Osteoblast (primary cell): ENCODE results near the gene FTL. TPM values are rescaled to one million over a fixed set of nuclear protein-coding genes. Genes with fewer than 3 reads are reported as not detected.
A peak's percentile ranks its signal among the peaks of the same experiment; 100 is the strongest.
"Not testable (repeated sequence)": the region's sequence is repeated elsewhere in the genome, so short reads cannot be mapped to it uniquely, and the experiment has no call there.

Experiments used
- DNase-seq: peaks from one replicate; pipeline ENCODE4 v3.0.0; 2011; ENCODE audit warnings: low spot score, mixed read lengths; ENCODE audit not compliant: insufficient read length; ENCODE audit errors: missing footprints
- H2AFZ ChIP-seq: 2 replicates; pipeline ENCODE4 v1.6.0; 2011; ENCODE audit warnings: mild to moderate bottlenecking, low read length
- H3K27ac ChIP-seq: 2 replicates; pipeline ENCODE4 v1.5.1; 2011; ENCODE audit warnings: mild to moderate bottlenecking, low read depth, low read length, moderate library complexity
- H3K27me3 ChIP-seq: 2 replicates; pipeline ENCODE4 v1.6.0; 2012; ENCODE audit warnings: mild to moderate bottlenecking, control low read depth, inconsistent platforms, low read length, moderate library complexity; ENCODE audit not compliant: insufficient read depth
- H3K36me3 ChIP-seq: 2 replicates; pipeline ENCODE4 v1.5.1; 2011; ENCODE audit warnings: mild to moderate bottlenecking, low read length, control low read depth, moderate library complexity; ENCODE audit not compliant: insufficient read depth
- H3K4me1 ChIP-seq: 2 replicates; pipeline ENCODE4 v1.5.1; 2011; ENCODE audit warnings: mild to moderate bottlenecking, low read length, control low read depth, moderate library complexity; ENCODE audit not compliant: insufficient read depth
- H3K4me2 ChIP-seq: 2 replicates; pipeline ENCODE4 v1.6.0; 2011; ENCODE audit warnings: mild to moderate bottlenecking, low read length; ENCODE audit not compliant: insufficient read depth
- H3K4me3 ChIP-seq: fragments of 200-600 bp; sonication (generic); 3 replicates; pipeline ENCODE4 v1.5.1; 2012; ENCODE audit warnings: mild to moderate bottlenecking, low read length, inconsistent platforms; ENCODE audit not compliant: insufficient read depth
- H3K79me2 ChIP-seq: 2 replicates; pipeline ENCODE4 v1.6.0; 2012; ENCODE audit warnings: mild to moderate bottlenecking, low read length, control low read depth, inconsistent platforms; ENCODE audit not compliant: insufficient read depth
- H3K9me3 ChIP-seq: 2 replicates; pipeline ENCODE4 v1.5.1; 2011; ENCODE audit warnings: low read depth, low read length, control low read depth
- H4K20me1 ChIP-seq: 2 replicates; pipeline ENCODE4 v1.6.0; 2012; ENCODE audit warnings: mild to moderate bottlenecking, low read length, control low read depth; ENCODE audit not compliant: insufficient read depth
- total RNA-seq: library from RNA; depleted of rRNA; stranded (reverse); fragments of >200 nt; gene quantifications from 2 replicates; pipeline ENCODE4 v1.2.3, GENCODE V29; 2012
- TF ChIP-seq, protein P1 (sequence below): IDR thresholded peaks from 2 replicates; pipeline ENCODE4 v1.5.1; 2011; ENCODE audit warnings: mild to moderate bottlenecking, low read depth, low read length, moderate library complexity; ENCODE audit errors: extremely low read depth

FTL gene
- total RNA-seq, 1 donor, result 4,197 TPM

- no peaks in the 10 kb centered on the region for H3K79me2 ChIP-seq
- H4K20me1 ChIP-seq, result no peaks in the 10 kb centered on the region
- DNase-seq, result peak; percentile 85
- H3K9me3 ChIP-seq, result no peaks in the 10 kb centered on the region
- H3K27ac ChIP-seq, result peak overlapping the region; percentile 77
- H2AFZ ChIP-seq, result no peak overlapping the region
- no peaks in the 10 kb centered on the region for H3K27me3 ChIP-seq
- H3K4me1 ChIP-seq, result peaks cover 21% of the 10 kb centered on the region
- H3K36me3 ChIP-seq, result peaks cover 18% of the 10 kb centered on the region
- TF ChIP-seq, protein P1, sequence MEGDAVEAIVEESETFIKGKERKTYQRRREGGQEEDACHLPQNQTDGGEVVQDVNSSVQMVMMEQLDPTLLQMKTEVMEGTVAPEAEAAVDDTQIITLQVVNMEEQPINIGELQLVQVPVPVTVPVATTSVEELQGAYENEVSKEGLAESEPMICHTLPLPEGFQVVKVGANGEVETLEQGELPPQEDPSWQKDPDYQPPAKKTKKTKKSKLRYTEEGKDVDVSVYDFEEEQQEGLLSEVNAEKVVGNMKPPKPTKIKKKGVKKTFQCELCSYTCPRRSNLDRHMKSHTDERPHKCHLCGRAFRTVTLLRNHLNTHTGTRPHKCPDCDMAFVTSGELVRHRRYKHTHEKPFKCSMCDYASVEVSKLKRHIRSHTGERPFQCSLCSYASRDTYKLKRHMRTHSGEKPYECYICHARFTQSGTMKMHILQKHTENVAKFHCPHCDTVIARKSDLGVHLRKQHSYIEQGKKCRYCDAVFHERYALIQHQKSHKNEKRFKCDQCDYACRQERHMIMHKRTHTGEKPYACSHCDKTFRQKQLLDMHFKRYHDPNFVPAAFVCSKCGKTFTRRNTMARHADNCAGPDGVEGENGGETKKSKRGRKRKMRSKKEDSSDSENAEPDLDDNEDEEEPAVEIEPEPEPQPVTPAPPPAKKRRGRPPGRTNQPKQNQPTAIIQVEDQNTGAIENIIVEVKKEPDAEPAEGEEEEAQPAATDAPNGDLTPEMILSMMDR, result no peak
- no peak overlapping the region for H3K4me2 ChIP-seq
- H3K4me3 ChIP-seq, result no peak overlapping the region
Measured at GRCh38 chr19:48925240-48925843, 39.8 kb upstream of the FTL start.

- Histone ChIP-seq H3K36me3 (peaks cover 16% of the 10 kb centered on the region), H3K27ac (peak overlapping the region; percentile 77)
- not testable (repeated sequence) for H3K4me2 ChIP-seq
Measured at GRCh38 chr19:48925890-48926289, 39.2 kb upstream of the FTL start.

DNA sequence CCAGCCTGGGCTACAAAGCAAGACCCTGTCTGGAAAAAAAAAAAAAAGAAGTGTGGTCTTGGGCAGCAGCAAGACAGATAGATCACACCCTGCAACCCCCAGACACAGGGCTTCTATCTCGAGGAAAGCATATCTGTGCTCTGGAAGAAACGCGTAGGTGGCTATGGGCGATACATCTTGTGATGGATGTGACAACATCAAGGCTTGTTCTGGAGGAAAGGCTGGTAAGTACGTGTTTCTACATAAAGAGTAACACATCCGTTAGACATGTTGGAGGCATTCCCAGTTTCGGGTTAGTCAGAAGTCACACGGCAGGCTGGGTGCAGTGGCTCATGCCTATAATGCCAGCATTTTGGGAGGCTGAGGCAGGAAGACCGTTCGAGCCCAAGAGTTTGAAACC is 38.2 kb upstream of the FTL start:
- H2AFZ ChIP-seq, result no peak overlapping the region

More at GRCh38 chr19:48925890-48926289, 39.2 kb upstream of the FTL start:
- H3K4me3 ChIP-seq, DNase-seq, H4K20me1 ChIP-seq, H3K27me3 ChIP-seq, H3K9me3 ChIP-seq, H3K79me2 ChIP-seq, H2AFZ ChIP-seq: not testable (repeated sequence)
- peaks cover 21% of the 10 kb centered on the region for H3K4me1 ChIP-seq

DNA sequence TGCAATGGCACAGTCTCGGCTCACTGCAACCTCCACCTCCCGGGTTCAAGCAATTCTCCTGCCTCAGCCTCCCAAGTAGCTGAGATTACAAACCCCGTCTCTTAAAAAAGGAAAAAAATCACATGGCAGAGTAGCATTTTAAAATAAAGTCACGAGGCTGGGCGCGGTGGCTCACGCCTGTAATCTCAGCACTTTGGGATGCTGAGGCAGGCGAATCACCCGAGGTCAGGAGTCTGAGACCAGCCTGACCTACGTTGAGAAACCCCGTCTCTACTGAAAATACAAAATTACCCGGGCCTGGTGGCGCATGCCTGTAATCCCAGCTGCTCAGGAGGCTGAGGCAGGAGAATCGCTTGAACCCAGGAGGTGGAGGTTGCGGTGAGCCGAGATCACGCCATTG is 37.4 kb upstream of the FTL start:
- H3K9me3 ChIP-seq, H3K79me2 ChIP-seq, H3K36me3 ChIP-seq, H4K20me1 ChIP-seq, H3K4me3 ChIP-seq, DNase-seq, H2AFZ ChIP-seq, H3K4me2 ChIP-seq, H3K27me3 ChIP-seq: not testable (repeated sequence)
- H3K4me1 ChIP-seq, result peaks cover 21% of the 10 kb centered on the region
- H3K27ac ChIP-seq, result peak overlapping the region; percentile 77

More for the DNA sequence above, 38.2 kb upstream of the FTL start:
- Histone ChIP-seq H4K20me1 (no peaks in the 10 kb centered on the region), H3K4me3 (no peak overlapping the region), H3K79me2 (no peaks in the 10 kb centered on the region), H3K36me3 (peaks cover 10% of the 10 kb centered on the region), H3K4me2 (no peak overlapping the region), H3K27ac (peak overlapping the region; percentile 77), H3K9me3 (no peaks in the 10 kb centered on the region), H3K27me3 (no peaks in the 10 kb centered on the region), H3K4me1 (peaks cover 21% of the 10 kb centered on the region)
- TF ChIP-seq, protein P1, result no peak
- DNase-seq, result peak; percentile 97
